HepG2 (cell line): ENCODE measurements around the gene USP7. TPM values are rescaled to one million over a fixed set of nuclear protein-coding genes. Genes with fewer than 3 reads are reported as not detected.

Experiments
- ATAC-seq: fragments of 200-7000 bp; cut with Tn5 transposase; 3 replicates; pipeline ENCODE4 v1.9.1; 2020; ENCODE audit warnings: mild to moderate bottlenecking, moderate library complexity
- BruUV-seq: library from RNA; stranded (reverse); fragments of 400-500 nt; replicated peaks from 2 replicates; lab custom pipeline; 2021; lab: Mats Ljungman, UMichigan
- CTCF ChIA-PET: fragments of 300-600 bp; formaldehyde crosslinking; extraction: SDS; loops from one replicate; lab custom pipeline; 2021; ENCODE audit warnings: low total read pairs, inconsistent platforms, low intra/inter-chr PET ratio; lab: Yijun Ruan, JAX
- POLR2A ChIA-PET: fragments of 350-600 bp; sonication (Branson Sonifier 250); formaldehyde crosslinking; loops from one replicate; lab custom pipeline; 2020; ENCODE audit warnings: antibody characterized with exemption, inconsistent platforms; lab: Yijun Ruan, JAX
- DNase-seq: peaks from one replicate; pipeline ENCODE4 v3.0.0-alpha.2; 2015; ENCODE audit warnings: low spot score
- FAIRE-seq: peaks from 3 replicates; lab custom pipeline; 2011; peaks lifted over from hg19 to GRCh38; lab: Jason Lieb, UNC
- H2AFZ ChIP-seq: one replicate; pipeline ENCODE4 v1.6.1; 2011; ENCODE audit warnings: low read length, inconsistent platforms
- H3K27ac ChIP-seq: fragments of 300-600 bp; 3 replicates; pipeline ENCODE4 v1.8.0; 2011; ENCODE audit warnings: mixed run types, mild to moderate bottlenecking, mixed read lengths, low read length, inconsistent platforms; ENCODE audit not compliant: insufficient read depth; ENCODE audit errors: extremely low read length
- H3K27me3 ChIP-seq, 2 experiments: fragments of 200-600 bp in 1 of 2; 2 replicates in 1 of 2; 3 replicates in 1 of 2; pipeline versions ENCODE4 v1.6.0 to v1.8.0; 2011; ENCODE audit warnings: low read length in 2 of 2, mild to moderate bottlenecking in 2 of 2, moderate library complexity in 2 of 2, inconsistent platforms in 1 of 2; ENCODE audit not compliant: insufficient read depth in 2 of 2, control insufficient read depth in 1 of 2
- H3K36me3 ChIP-seq, 2 experiments: fragments of 200-600 bp in 1 of 2; replicated peaks in 1 of 2; 2 replicates in 1 of 2; 3 replicates in 1 of 2; pipeline versions ENCODE4 v1.5.1 to v1.8.0; 2011; ENCODE audit warnings: low read length in 2 of 2, inconsistent platforms in 1 of 2; ENCODE audit not compliant: insufficient read depth in 2 of 2, control insufficient read depth in 1 of 2
- H3K4me1 ChIP-seq: 2 replicates; pipeline ENCODE4 v1.5.1; 2012; ENCODE audit warnings: low read length, inconsistent platforms; ENCODE audit not compliant: insufficient read depth
- H3K4me2 ChIP-seq: 2 replicates; pipeline ENCODE4 v1.6.0; 2011; ENCODE audit warnings: low read depth, low read length, inconsistent platforms
- H3K4me3 ChIP-seq, 3 experiments: fragments of 200-600 bp in 1 of 3; sonication (generic), shearing (Covaris generic) in 1 of 3; replicated peaks in 1 of 3; 2 replicates each; pipeline ENCODE4 v1.5.1; 2011 to 2016; ENCODE audit warnings: low read length in 3 of 3, inconsistent platforms in 2 of 3, low read depth in 2 of 3, mild to moderate bottlenecking in 2 of 3, control low read depth in 1 of 3, mixed read lengths in 1 of 3; ENCODE audit not compliant: insufficient read depth in 1 of 3
- H3K79me2 ChIP-seq: one replicate; pipeline ENCODE4 v1.6.1; 2011; ENCODE audit warnings: low read length, inconsistent platforms; ENCODE audit not compliant: insufficient read depth
- H3K9ac ChIP-seq: 2 replicates; pipeline ENCODE4 v1.6.0; 2011; ENCODE audit warnings: mild to moderate bottlenecking, low read depth, low read length, inconsistent platforms; ENCODE audit not compliant: insufficient read depth
- H3K9me3 ChIP-seq: 2 replicates; pipeline ENCODE4 v1.5.1; 2012; ENCODE audit warnings: mild to moderate bottlenecking, low read length
- H4K20me1 ChIP-seq: 2 replicates; pipeline ENCODE4 v1.6.0; 2011; ENCODE audit warnings: inconsistent platforms, mild to moderate bottlenecking, low read length, moderate library complexity; ENCODE audit not compliant: insufficient read depth
- CENPT ChIP-seq: sonication (generic); formaldehyde crosslinking; IDR thresholded peaks from 2 replicates; pipeline ENCODE4 v1.8.0; 2022; ENCODE audit warnings: low read depth, mild to moderate bottlenecking, moderate library complexity, missing genetic modification reagents
- JUND ChIP-seq: sonication (generic); formaldehyde crosslinking; IDR thresholded peaks from 2 replicates; pipeline ENCODE4 v1.8.0; 2022; ENCODE audit warnings: mild to moderate bottlenecking, missing genetic modification reagents
- MED8 ChIP-seq: sonication (generic); formaldehyde crosslinking; IDR thresholded peaks from 2 replicates; pipeline ENCODE4 v1.8.1; 2023; ENCODE audit warnings: mild to moderate bottlenecking, missing genetic modification reagents; ENCODE audit not compliant: insufficient replicate concordance
- SAFB2 ChIP-seq: sonication (generic); formaldehyde crosslinking; IDR thresholded peaks from 2 replicates; pipeline ENCODE4 v1.5.1; 2020; ENCODE audit warnings: missing genetic modification reagents, low read depth, mild to moderate bottlenecking, borderline replicate concordance
- SRSF1 ChIP-seq: fragments of 200-400 bp; formaldehyde crosslinking; optimal IDR thresholded peaks from 2 replicates; pipeline ENCODE3; 2017; ENCODE audit warnings: mild to moderate bottlenecking, low read depth, low read length, moderate library complexity
- THYN1 ChIP-seq: sonication (generic); formaldehyde crosslinking; IDR thresholded peaks from 2 replicates; pipeline ENCODE4 v1.8.1; 2023; ENCODE audit warnings: low read depth, mild to moderate bottlenecking, moderate library complexity, missing genetic modification reagents, borderline replicate concordance
- U2AF1 ChIP-seq: fragments of 200-400 bp; formaldehyde crosslinking; optimal IDR thresholded peaks from 2 replicates; pipeline ENCODE3; 2017; ENCODE audit warnings: mild to moderate bottlenecking, low read depth, low read length
- ZNF101 ChIP-seq: sonication (generic); formaldehyde crosslinking; IDR thresholded peaks from 2 replicates; pipeline ENCODE4 v1.4.0; 2020; ENCODE audit warnings: mild to moderate bottlenecking, low read depth, missing genetic modification reagents, borderline replicate concordance
- ZNF331 ChIP-seq: sonication (generic); formaldehyde crosslinking; IDR thresholded peaks from 2 replicates; pipeline ENCODE4 v1.4.0; 2020; ENCODE audit warnings: missing genetic modification reagents
- WGBS: methylation state at CpG from one replicate; pipeline ENCODE4 v1.1.6; 2017; ENCODE audit warnings: low lambda C conversion rate; 5-methylcytosine and 5-hydroxymethylcytosine counted together
- in situ Hi-C: cut with HindIII; loops from 2 replicates; pipeline ENCODE4 v1.10.0; 2017; ENCODE audit warnings: low pct_unique_long_range_greater_than_20kb; ENCODE audit not compliant: extremely low pct_ligation_motif_present
- intact Hi-C: fragments of 100-400 bp; cut with micrococcal nuclease; formaldehyde crosslinking; loops from one replicate; pipeline ENCODE4 v1.10.0; 2022; ENCODE audit not compliant: unreplicated experiment
- polyA plus RNA-seq, 8 experiments: library from polyadenylated mRNA; depleted of rRNA in 3 of 8; stranded (reverse) in 7 of 8; unstranded in 1 of 8; fragments of >200 nt; fragmentation: Illumina TruSeq in 4 of 8; extraction: Trizol in 4 of 8; gene quantifications; 2 replicates each; pipeline versions ENCODE4 v1.2.1 to v1.2.3, GENCODE V29; 2011 to 2016; ENCODE audit warnings: low read depth in 4 of 8, missing spikeins in 1 of 8, mixed read lengths in 1 of 8; ENCODE audit not compliant: insufficient read depth in 1 of 8
- total RNA-seq, 5 experiments: library from RNA; depleted of rRNA; stranded (reverse); fragments of >200 nt; fragmentation: Illumina TruSeq; extraction: Trizol; gene quantifications; 2 replicates each; pipeline ENCODE4 v1.2.3, GENCODE V29; 2016; ENCODE audit warnings: low read depth in 1 of 5
- TF ChIP-seq, protein P1 (sequence below): IDR thresholded peaks from 2 replicates; pipeline ENCODE4 v1.6.1; 2016; ENCODE audit warnings: control low read depth
- TF ChIP-seq, protein P2 (sequence below): sonication (generic); formaldehyde crosslinking; IDR thresholded peaks from 2 replicates; pipeline ENCODE4 v1.5.0; 2020; ENCODE audit warnings: mild to moderate bottlenecking, missing genetic modification reagents
- TF ChIP-seq, protein P3 (sequence below): sonication (generic); formaldehyde crosslinking; IDR thresholded peaks from 2 replicates; pipeline ENCODE4 v1.4.0; 2020; ENCODE audit warnings: missing genetic modification reagents
- TF ChIP-seq, protein P4 (sequence below): sonication (generic); formaldehyde crosslinking; IDR thresholded peaks from 2 replicates; pipeline ENCODE4 v1.5.0; 2020; ENCODE audit warnings: mild to moderate bottlenecking, missing genetic modification reagents, borderline replicate concordance

USP7 gene
- total and polyA plus RNA-seq, 2 of the 13 experiments (the other 11 are each of a cell fraction or from before 2014, with no cell fraction given): 52.5 to 173 TPM

DNA sequence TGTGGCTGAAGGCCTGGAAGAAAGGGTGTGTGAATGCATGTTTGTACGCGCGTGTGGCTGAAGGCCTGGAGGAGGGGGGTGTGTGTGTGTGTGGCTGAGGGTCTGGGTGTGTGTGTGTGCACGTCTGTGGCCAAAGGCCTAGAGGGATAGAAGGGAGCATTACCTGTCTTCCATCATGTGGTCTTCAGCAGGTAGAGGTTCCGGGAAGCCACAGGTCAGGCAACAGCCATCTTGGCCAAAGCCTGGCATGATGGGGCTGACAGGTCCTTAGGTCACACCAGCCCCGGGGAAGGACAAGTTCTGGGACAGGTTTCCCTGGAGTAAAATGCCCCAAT lies 76.3 kb downstream of the USP7 start (continued):
- 0 out of 2 replicates have a peak, but pooled peaks have one; percentile 14 for TF ChIP-seq SAFB2 (CRISPR knock-in tag)
- TF ChIP-seq, protein P1, sequence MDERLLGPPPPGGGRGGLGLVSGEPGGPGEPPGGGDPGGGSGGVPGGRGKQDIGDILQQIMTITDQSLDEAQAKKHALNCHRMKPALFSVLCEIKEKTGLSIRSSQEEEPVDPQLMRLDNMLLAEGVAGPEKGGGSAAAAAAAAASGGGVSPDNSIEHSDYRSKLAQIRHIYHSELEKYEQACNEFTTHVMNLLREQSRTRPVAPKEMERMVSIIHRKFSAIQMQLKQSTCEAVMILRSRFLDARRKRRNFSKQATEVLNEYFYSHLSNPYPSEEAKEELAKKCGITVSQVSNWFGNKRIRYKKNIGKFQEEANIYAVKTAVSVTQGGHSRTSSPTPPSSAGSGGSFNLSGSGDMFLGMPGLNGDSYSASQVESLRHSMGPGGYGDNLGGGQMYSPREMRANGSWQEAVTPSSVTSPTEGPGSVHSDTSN (CRISPR knock-in tag): 0 out of 2 replicates have a peak, but pooled peaks have one; percentile 18

DNA sequence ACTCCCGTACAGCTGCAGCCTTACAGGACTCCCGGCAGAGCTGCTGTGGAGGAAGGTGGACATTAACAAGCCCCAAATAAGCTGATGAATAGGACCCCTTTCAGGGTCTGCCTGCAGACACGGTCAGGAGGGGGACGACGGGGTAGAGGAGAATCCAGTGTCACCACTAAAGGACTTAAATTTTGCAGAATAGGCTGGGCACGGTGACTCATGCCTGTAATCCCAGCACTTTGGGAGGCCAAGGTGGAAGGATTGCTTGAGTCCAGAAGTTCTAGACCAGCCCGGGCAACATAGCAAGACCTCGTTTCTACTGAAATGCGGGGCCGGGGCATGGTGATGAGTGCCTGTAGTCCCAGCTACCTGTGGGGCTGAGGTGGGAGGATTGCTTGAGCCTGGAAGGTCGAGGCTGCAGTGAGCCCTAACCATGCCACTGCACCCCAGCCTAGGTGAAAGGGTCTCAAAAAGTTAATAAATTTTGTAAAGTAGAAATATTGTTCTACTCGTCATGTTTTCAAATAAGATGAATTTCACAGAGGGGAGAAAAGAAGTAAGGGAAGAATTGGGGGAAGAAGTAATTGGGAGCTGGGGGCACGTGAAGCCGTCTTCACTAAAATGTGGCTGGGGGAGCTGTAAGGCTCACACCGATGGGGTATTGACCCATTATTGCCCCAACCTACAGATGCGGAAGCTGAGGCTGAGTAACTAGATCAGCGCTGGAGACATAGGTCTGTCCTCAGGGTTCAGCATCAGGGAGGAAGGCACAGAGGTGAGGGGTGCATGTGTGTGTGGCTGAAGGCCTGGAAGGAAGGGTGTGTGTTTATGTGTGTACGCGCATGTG lies 76.9 kb downstream of the USP7 start:
- Histone ChIP-seq H3K9ac (no peak overlapping the region), H3K4me3 (no peak overlapping the region), H4K20me1 (no peaks in the 10 kb centered on the region), H3K27ac (no peak overlapping the region), H3K79me2 (no peaks in the 10 kb centered on the region), H3K9me3 (no peaks in the 10 kb centered on the region), H2AFZ (no peak overlapping the region), H3K4me1 (peaks cover 50% of the 10 kb centered on the region), H3K4me2 (peak overlapping the region; percentile 93; the same call in 1 of the 2 replicates), H3K27me3 (no peaks in the 10 kb centered on the region), H3K36me3 (peaks cover 13 to 16% of the 10 kb centered on the region in 2 experiments)
- WGBS: 78% methylated on average over 19 of the region's 19 CpGs
- ATAC-seq: no peak
- FAIRE-seq: no peak
- intact Hi-C loops: no loop called here
- DNase-seq: no peak
- CTCF ChIA-PET: no interaction called here
- in situ Hi-C loops: loop anchor here (25.0 kb wide), 1 partner anchor 225 kb away; the partner anchor contains the start of gene ABAT
- POLR2A ChIA-PET: interaction anchor here (3.0 to 14.5 kb wide), 2 partner anchors 19 to 205 kb away, joined by 7 to 235 read pairs; partner anchors contain the start of genes CARHSP1 and HAPSTR1
- BruUV-seq: no TSS peak
- TF ChIP-seq THYN1: no peak
- no peak for TF ChIP-seq ZNF331 (CRISPR knock-in tag)
- TF ChIP-seq JUND (CRISPR knock-in tag): 0 out of 2 replicates have a peak, but pooled peaks have one; percentile 8
- peak; percentile 19 for TF ChIP-seq SRSF1
- TF ChIP-seq, protein P2, sequence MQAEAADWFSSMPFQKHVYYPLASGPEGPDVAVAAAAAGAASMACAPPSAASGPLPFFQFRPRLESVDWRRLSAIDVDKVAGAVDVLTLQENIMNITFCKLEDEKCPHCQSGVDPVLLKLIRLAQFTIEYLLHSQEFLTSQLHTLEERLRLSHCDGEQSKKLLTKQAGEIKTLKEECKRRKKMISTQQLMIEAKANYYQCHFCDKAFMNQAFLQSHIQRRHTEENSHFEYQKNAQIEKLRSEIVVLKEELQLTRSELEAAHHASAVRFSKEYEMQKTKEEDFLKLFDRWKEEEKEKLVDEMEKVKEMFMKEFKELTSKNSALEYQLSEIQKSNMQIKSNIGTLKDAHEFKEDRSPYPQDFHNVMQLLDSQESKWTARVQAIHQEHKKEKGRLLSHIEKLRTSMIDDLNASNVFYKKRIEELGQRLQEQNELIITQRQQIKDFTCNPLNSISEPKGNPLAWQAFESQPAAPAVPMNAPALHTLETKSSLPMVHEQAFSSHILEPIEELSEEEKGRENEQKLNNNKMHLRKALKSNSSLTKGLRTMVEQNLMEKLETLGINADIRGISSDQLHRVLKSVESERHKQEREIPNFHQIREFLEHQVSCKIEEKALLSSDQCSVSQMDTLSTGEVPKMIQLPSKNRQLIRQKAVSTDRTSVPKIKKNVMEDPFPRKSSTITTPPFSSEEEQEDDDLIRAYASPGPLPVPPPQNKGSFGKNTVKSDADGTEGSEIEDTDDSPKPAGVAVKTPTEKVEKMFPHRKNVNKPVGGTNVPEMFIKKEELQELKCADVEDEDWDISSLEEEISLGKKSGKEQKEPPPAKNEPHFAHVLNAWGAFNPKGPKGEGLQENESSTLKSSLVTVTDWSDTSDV (CRISPR knock-in tag): 0 out of 2 replicates have a peak, but pooled peaks have one; percentile 49
- peak; percentile 56 for TF ChIP-seq MED8
- TF ChIP-seq, protein P3, sequence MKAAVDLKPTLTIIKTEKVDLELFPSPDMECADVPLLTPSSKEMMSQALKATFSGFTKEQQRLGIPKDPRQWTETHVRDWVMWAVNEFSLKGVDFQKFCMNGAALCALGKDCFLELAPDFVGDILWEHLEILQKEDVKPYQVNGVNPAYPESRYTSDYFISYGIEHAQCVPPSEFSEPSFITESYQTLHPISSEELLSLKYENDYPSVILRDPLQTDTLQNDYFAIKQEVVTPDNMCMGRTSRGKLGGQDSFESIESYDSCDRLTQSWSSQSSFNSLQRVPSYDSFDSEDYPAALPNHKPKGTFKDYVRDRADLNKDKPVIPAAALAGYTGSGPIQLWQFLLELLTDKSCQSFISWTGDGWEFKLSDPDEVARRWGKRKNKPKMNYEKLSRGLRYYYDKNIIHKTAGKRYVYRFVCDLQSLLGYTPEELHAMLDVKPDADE: no peak
- peak; percentile 23; the same call in 1 of the 2 replicates for TF ChIP-seq SAFB2 (CRISPR knock-in tag)
- TF ChIP-seq ZNF101 (CRISPR knock-in tag): no peak
- TF ChIP-seq, protein P4, sequence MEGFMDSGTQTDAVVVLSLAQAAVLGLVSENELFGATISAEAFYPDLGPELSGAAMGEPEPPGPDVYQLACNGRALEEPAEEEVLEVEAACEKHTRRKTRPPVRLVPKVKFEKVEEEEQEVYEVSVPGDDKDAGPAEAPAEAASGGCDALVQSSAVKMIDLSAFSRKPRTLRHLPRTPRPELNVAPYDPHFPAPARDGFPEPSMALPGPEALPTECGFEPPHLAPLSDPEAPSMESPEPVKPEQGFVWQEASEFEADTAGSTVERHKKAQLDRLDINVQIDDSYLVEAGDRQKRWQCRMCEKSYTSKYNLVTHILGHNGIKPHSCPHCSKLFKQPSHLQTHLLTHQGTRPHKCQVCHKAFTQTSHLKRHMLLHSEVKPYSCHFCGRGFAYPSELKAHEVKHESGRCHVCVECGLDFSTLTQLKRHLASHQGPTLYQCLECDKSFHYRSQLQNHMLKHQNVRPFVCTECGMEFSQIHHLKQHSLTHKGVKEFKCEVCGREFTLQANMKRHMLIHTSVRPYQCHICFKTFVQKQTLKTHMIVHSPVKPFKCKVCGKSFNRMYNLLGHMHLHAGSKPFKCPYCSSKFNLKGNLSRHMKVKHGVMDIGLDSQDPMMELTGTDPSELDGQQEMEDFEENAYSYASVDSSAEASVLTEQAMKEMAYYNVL (CRISPR knock-in tag): 0 out of 2 replicates have a peak, but pooled peaks have one; percentile 21
- no peak for TF ChIP-seq U2AF1
- TF ChIP-seq CENPT: 0 out of 2 replicates have a peak, but pooled peaks have one; percentile 49
